ENCODE data around the gene GLI3. TPM values are rescaled to one million over a fixed set of nuclear protein-coding genes. Genes with fewer than 3 reads are reported as not detected.
"Not testable (repeated sequence)": the region's sequence is repeated elsewhere in the genome, so short reads cannot be mapped to it uniquely, and the experiment has no call there.

Gene GLI3
- total and polyA plus RNA-seq, 12 donors = 0.51 to 9.1 (median 5.3) TPM

GRCh38 chr7:42211938-42212337 is 25.1 kb downstream of the GLI3 start:
- no peaks in the 10 kb centered on the region for H3K4me1 ChIP-seq
- H3K4me3 ChIP-seq = no peak overlapping the region
- ATAC-seq (no peak), DNase-seq (no peak)
- H3K9me3 ChIP-seq = no peaks in the 10 kb centered on the region
- no peaks in the 10 kb centered on the region for H3K36me3 ChIP-seq
- H3K27me3 ChIP-seq = no peaks in the 10 kb centered on the region
- TF ChIP-seq CTCF (IDR thresholded peaks at IDR 0.05) = no peak
- intact Hi-C loops (cut with DNase I) = no loop called here
- H3K27ac ChIP-seq = no peak overlapping the region
- WGBS, 2 donors = 81 to 86% methylated on average over 3 of the region's 3 CpGs

- no peak overlapping the region for H3K27ac ChIP-seq
- 80 to 94% methylated on average over 3 of the region's 3 CpGs for WGBS, 2 donors
- H3K36me3 ChIP-seq = no peaks in the 10 kb centered on the region
- DNase-seq (no peak), ATAC-seq (no peak)
- no peak for TF ChIP-seq CTCF (IDR thresholded peaks at IDR 0.05)
- intact Hi-C loops (cut with DNase I) = no loop called here
- H3K4me3 ChIP-seq = no peak overlapping the region
- no peaks in the 10 kb centered on the region for H3K4me1 ChIP-seq
- H3K27me3 ChIP-seq = no peaks in the 10 kb centered on the region
- H3K9me3 ChIP-seq = no peaks in the 10 kb centered on the region
These were observed 26.2 kb downstream of the GLI3 start for GRCh38 chr7:42210779-42211178.

GRCh38 chr7:42210333-42210732 is 26.7 kb downstream of the GLI3 start:
- ATAC-seq (no peak), DNase-seq (no peak)
- H3K27me3 ChIP-seq = no peaks in the 10 kb centered on the region
- intact Hi-C loops (cut with DNase I) = no loop called here
- 91 to 96% methylated on average over 3 of the region's 3 CpGs for WGBS, 2 donors
- no peaks in the 10 kb centered on the region for H3K9me3 ChIP-seq
- H3K27ac ChIP-seq = no peak overlapping the region
- no peaks in the 10 kb centered on the region for H3K36me3 ChIP-seq
- TF ChIP-seq CTCF (IDR thresholded peaks at IDR 0.05) = no peak
- no peak overlapping the region for H3K4me3 ChIP-seq
- H3K4me1 ChIP-seq = no peaks in the 10 kb centered on the region

GRCh38 chr7:42209085-42209484 is 27.9 kb downstream of the GLI3 start:
- H3K9me3 ChIP-seq, H3K36me3 ChIP-seq, ATAC-seq: not testable (repeated sequence)

GRCh38 chr7:42208572-42208971 is 28.4 kb downstream of the GLI3 start:
- no peak overlapping the region for H3K4me3 ChIP-seq
- H3K27ac ChIP-seq = no peak overlapping the region
- intact Hi-C loops (cut with DNase I) = no loop called here
- DNase-seq = no peak
- no peak for ATAC-seq
- no peak for TF ChIP-seq CTCF (IDR thresholded peaks at IDR 0.05)
- H3K36me3 ChIP-seq = no peaks in the 10 kb centered on the region
- H3K27me3 ChIP-seq = no peaks in the 10 kb centered on the region
- H3K9me3 ChIP-seq = no peaks in the 10 kb centered on the region
- no peaks in the 10 kb centered on the region for H3K4me1 ChIP-seq

More at GRCh38 chr7:42209085-42209484, 27.9 kb downstream of the GLI3 start:
- H3K27ac ChIP-seq; H3K4me3 ChIP-seq; H3K4me1 ChIP-seq; intact Hi-C loops (cut with DNase I); DNase-seq; H3K27me3 ChIP-seq: not testable (repeated sequence)
